HUES48 (cell line): ENCODE measurements around the gene EDNRA.

Experiments
- H3K27ac ChIP-seq: one replicate; pipeline ENCODE4 v1.7.0; 2013; ENCODE audit warnings: low read depth, low read length, inconsistent platforms
- H3K27me3 ChIP-seq: 2 replicates; pipeline ENCODE4 v1.6.1; 2013; ENCODE audit warnings: mild to moderate bottlenecking, low read length; ENCODE audit not compliant: control insufficient read depth, insufficient read depth
- H3K36me3 ChIP-seq: 2 replicates; pipeline ENCODE4 v1.6.1; 2013; ENCODE audit warnings: low read length; ENCODE audit not compliant: control insufficient read depth, insufficient read depth
- H3K4me1 ChIP-seq: 2 replicates; pipeline ENCODE4 v1.6.1; 2013; ENCODE audit warnings: mild to moderate bottlenecking, low read length; ENCODE audit not compliant: control insufficient read depth, insufficient read depth
- H3K4me3 ChIP-seq: 2 replicates; pipeline ENCODE4 v1.5.1; 2013; ENCODE audit warnings: mild to moderate bottlenecking, low read depth, low read length
- H3K9ac ChIP-seq: 2 replicates; pipeline ENCODE4 v1.6.1; 2013; ENCODE audit warnings: mild to moderate bottlenecking, low read depth, low read length, moderate library complexity
- H3K9me3 ChIP-seq: 2 replicates; pipeline ENCODE4 v1.6.1; 2013; ENCODE audit warnings: low read length; ENCODE audit not compliant: control insufficient read depth, insufficient read depth

EDNRA gene

DNA sequence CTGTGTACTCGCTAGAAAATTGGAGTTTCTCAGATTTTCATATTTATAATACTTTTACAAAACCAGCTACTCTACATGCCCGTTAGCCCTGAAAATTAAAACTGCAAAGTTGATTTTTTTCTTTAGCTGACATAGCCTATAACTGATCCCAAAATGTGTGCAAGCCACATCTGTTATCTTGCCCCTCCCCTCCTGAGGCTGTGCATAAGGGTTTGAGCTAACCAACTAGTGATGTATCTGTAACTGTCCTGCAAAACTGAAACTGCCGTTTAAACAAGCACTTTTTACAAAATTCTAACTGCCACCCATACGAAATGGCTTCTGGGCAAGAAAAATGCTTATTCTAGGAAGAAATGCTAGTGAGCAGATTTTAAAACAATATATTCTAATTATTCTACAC is 59.1 kb downstream of the EDNRA start:
- no peaks in the 10 kb centered on the region for H3K27me3 ChIP-seq
- H3K9ac ChIP-seq: no peak overlapping the region
- H3K4me1 ChIP-seq: peaks cover 8% of the 10 kb centered on the region; the same call in 1 of the 2 replicates
- no peaks in the 10 kb centered on the region for H3K36me3 ChIP-seq
- no peaks in the 10 kb centered on the region for H3K9me3 ChIP-seq
- H3K27ac ChIP-seq: no peak overlapping the region
- H3K4me3 ChIP-seq: no peak overlapping the region

- H3K27ac ChIP-seq: no peak overlapping the region
- H3K9ac ChIP-seq: no peak overlapping the region
- no peaks in the 10 kb centered on the region for H3K36me3 ChIP-seq
- H3K4me3 ChIP-seq: no peak overlapping the region
- no peaks in the 10 kb centered on the region for H3K9me3 ChIP-seq
- peaks cover 8% of the 10 kb centered on the region for H3K4me1 ChIP-seq
- H3K27me3 ChIP-seq: no peaks in the 10 kb centered on the region
These were observed 61.5 kb downstream of the EDNRA start for GRCh38 chr4:147542229-147542990.

- Histone ChIP-seq H3K9ac (no peak overlapping the region), H3K27ac (no peak overlapping the region), H3K4me3 (no peak overlapping the region), H3K9me3 (no peaks in the 10 kb centered on the region), H3K36me3 (no peaks in the 10 kb centered on the region), H3K4me1 (peaks cover 8% of the 10 kb centered on the region), H3K27me3 (no peaks in the 10 kb centered on the region)
These were observed 62.1 kb downstream of the EDNRA start for GRCh38 chr4:147543034-147543433.

GRCh38 chr4:147546349-147546748 is 65.5 kb downstream of the EDNRA start:
- H3K4me1 ChIP-seq: peaks cover 8% of the 10 kb centered on the region
- H3K9ac ChIP-seq: no peak overlapping the region
- no peak overlapping the region for H3K27ac ChIP-seq
- no peaks in the 10 kb centered on the region for H3K9me3 ChIP-seq
- H3K27me3 ChIP-seq: no peaks in the 10 kb centered on the region
- no peaks in the 10 kb centered on the region for H3K36me3 ChIP-seq
- H3K4me3 ChIP-seq: no peak overlapping the region

DNA sequence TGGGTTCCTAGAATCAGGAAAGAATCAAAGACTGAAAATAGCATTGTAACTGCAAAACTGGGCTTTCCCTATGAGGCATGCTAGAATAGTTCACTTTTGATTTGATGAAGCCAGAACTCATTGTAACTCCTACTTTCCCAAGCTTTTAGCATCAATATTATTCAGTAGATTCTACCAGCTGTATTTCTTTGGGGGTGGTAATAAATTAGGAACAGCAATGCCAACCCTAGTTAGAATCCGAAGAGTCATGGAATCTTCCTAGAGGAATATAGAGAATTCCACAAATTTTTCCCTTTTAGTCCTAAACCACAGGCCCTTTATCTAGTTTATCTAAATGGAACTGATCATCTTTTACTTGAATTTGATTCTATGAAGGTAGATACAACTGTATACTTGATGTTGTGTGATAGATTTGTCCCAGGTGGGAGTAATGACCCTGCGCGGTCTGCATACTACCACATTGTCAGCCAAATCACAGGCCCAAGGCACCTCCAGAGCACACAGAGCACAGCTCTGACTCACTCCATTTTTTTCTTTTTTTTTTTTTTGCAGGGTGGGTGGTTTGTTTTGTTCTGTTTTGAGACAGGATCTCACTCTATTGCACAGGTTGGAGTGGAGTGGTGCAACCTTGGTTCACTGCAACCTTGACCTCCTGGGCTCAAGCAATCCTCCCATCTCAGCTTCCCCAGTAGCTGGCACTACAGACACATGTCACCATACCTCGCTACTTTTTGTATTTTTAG is 66.6 kb downstream of the EDNRA start:
- no peaks in the 10 kb centered on the region for H3K36me3 ChIP-seq
- peaks cover 7% of the 10 kb centered on the region for H3K4me1 ChIP-seq
- H3K4me3 ChIP-seq: no peak overlapping the region
- H3K27ac ChIP-seq: no peak overlapping the region
- no peaks in the 10 kb centered on the region for H3K27me3 ChIP-seq
- H3K9me3 ChIP-seq: peaks cover 3% of the 10 kb centered on the region; the same call in 1 of the 2 replicates
- no peak overlapping the region for H3K9ac ChIP-seq

GRCh38 chr4:147548256-147548655 is 67.4 kb downstream of the EDNRA start:
- Histone ChIP-seq H3K27me3 (no peaks in the 10 kb centered on the region), H3K4me1 (no peaks in the 10 kb centered on the region; the same call in 1 of the 2 replicates), H3K9me3 (peaks cover 11% of the 10 kb centered on the region), H3K9ac (no peak overlapping the region), H3K36me3 (no peaks in the 10 kb centered on the region), H3K27ac (no peak overlapping the region), H3K4me3 (no peak overlapping the region)

DNA sequence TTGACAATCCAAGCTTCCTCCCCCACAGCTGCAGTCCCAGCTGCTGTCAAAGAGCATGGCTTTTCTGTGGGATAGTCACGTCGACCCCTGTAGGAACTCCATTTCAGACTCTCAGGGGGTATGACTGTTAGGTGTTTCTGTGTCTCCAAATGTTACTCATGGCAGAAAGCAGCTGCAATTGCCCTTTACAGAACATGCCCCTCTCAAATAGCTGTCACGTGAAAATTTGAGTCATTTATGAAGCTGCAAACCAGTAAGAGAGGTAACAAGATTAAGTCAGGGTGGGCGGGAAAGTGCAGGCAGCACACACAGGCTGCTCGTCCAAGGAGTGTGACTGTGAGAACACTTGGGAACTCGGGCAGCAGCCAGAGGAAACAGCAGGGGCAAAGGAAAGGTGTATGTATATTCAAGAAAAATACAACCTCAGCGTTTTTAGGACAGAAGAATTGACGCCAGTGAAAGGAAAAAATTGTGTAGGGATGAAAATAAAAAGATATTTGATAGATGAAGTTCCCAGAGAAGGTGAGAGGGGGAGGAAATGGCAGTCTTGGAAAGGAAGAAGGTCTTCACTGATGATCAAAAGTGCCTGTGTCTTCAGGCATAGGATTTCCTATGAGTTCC is 69.8 kb downstream of the EDNRA start:
- Histone ChIP-seq H3K9ac (no peak overlapping the region), H3K27me3 (no peaks in the 10 kb centered on the region), H3K4me3 (no peak overlapping the region), H3K27ac (no peak overlapping the region), H3K4me1 (no peaks in the 10 kb centered on the region; the same call in 1 of the 2 replicates), H3K36me3 (no peaks in the 10 kb centered on the region), H3K9me3 (peaks cover 17% of the 10 kb centered on the region)

- Histone ChIP-seq H3K27ac (no peak overlapping the region), H3K9me3 (no peaks in the 10 kb centered on the region), H3K4me1 (no peaks in the 10 kb centered on the region), H3K4me3 (no peak overlapping the region), H3K27me3 (no peaks in the 10 kb centered on the region), H3K36me3 (no peaks in the 10 kb centered on the region), H3K9ac (no peak overlapping the region)
These were observed 79.7 kb downstream of the EDNRA start for GRCh38 chr4:147560625-147561024.

GRCh38 chr4:147566762-147567161 is 85.9 kb downstream of the EDNRA start:
- H3K27me3 ChIP-seq: no peaks in the 10 kb centered on the region
- H3K9ac ChIP-seq: no peak overlapping the region
- no peaks in the 10 kb centered on the region for H3K9me3 ChIP-seq
- H3K27ac ChIP-seq: peak overlapping the region; percentile 17
- peaks cover 9% of the 10 kb centered on the region for H3K4me1 ChIP-seq
- no peak overlapping the region for H3K4me3 ChIP-seq
- no peaks in the 10 kb centered on the region for H3K36me3 ChIP-seq

DNA sequence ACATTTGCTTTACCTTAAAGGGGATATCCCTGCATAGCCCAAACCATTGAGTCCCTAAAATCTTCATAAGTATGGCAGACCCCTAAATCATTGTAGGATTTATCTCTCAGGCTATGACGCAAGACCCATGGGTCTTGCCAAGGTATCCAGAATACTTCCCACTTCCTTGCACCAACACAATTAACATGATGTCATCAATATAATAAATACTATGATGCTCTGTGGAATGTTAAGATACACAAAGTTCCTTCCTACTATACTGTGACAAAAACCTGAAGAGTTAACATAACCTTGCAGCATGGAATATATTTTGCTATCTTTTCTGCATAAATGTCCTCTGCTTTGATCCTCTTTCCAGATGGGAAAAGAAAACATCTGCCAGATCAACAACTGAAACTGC is 86.4 kb downstream of the EDNRA start:
- Histone ChIP-seq H3K9me3 (no peaks in the 10 kb centered on the region), H3K9ac (no peak overlapping the region), H3K4me3 (no peak overlapping the region), H3K36me3 (no peaks in the 10 kb centered on the region), H3K27me3 (no peaks in the 10 kb centered on the region), H3K27ac (no peak overlapping the region), H3K4me1 (peaks cover 9% of the 10 kb centered on the region)

DNA sequence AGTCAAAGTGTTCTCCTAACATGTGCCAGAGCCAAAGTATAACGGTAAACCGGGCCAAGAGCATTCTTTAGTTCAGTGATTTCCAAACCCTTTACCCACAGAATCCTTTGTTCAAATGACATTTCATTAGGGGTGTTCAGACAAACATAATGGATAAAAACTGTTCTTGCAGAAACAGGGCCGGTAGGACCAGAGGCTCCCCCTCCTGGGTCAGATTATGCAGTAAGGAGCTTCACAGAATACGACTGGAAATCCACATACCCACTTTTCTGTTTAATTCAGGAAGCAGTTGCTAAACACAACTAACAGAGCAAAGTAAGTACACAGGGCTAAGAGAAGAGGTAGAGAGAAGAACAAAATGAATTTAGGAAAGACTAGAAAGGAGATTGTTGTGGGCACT is 89.7 kb downstream of the EDNRA start:
- H3K9ac ChIP-seq: no peak overlapping the region
- no peaks in the 10 kb centered on the region for H3K27me3 ChIP-seq
- no peak overlapping the region for H3K27ac ChIP-seq
- peaks cover 9% of the 10 kb centered on the region for H3K4me1 ChIP-seq
- H3K36me3 ChIP-seq: no peaks in the 10 kb centered on the region
- no peak overlapping the region for H3K4me3 ChIP-seq
- no peaks in the 10 kb centered on the region for H3K9me3 ChIP-seq
